HFFc6 (cell line): ENCODE measurements around the gene BSG. TPM values are rescaled to one million over a fixed set of nuclear protein-coding genes. Genes with fewer than 3 reads are reported as not detected.

Experiments used
- DNase-seq: peaks from one replicate; pipeline ENCODE4 v3.0.0-alpha.2; 2018
- H3K27ac Mint-ChIP-seq: 2 replicates; pipeline ENCODE4 v1.8.0; 2020; ENCODE audit warnings: mild to moderate bottlenecking, mixed read lengths
- H3K27me3 Mint-ChIP-seq: 2 replicates; pipeline ENCODE4 v1.8.0; 2021; ENCODE audit warnings: mild to moderate bottlenecking, moderate library complexity, mixed read lengths; ENCODE audit not compliant: insufficient read depth
- H3K36me3 Mint-ChIP-seq: 2 replicates; pipeline ENCODE4 v1.8.0; 2021; ENCODE audit warnings: low read depth, mixed read lengths
- H3K4me1 Mint-ChIP-seq: 2 replicates; pipeline ENCODE4 v1.8.0; 2020; ENCODE audit warnings: low read depth, mixed read lengths
- H3K4me3 Mint-ChIP-seq: 2 replicates; pipeline ENCODE4 v1.8.0; 2020; ENCODE audit warnings: mild to moderate bottlenecking, moderate library complexity, mixed read lengths
- H3K9me3 Mint-ChIP-seq: 2 replicates; pipeline ENCODE4 v1.8.0; 2020; ENCODE audit warnings: mild to moderate bottlenecking, mixed read lengths
- CTCF ChIP-seq: fragments of 200-600 bp; sonication (generic); IDR thresholded peaks from 2 replicates; pipeline ENCODE4 v1.5.0; 2021; ENCODE audit warnings: antibody characterized with exemption, mild to moderate bottlenecking
- total RNA-seq, 6 experiments: library from RNA; stranded (reverse); fragmentation: NEBNext Ultra II Directional; extraction: Animal tissue kit (Norgen Biotek cat#: 25700); gene quantifications; 2 replicates in 1 of 6; 3 replicates in 5 of 6; pipeline ENCODE4 v1.2.3, GENCODE V29; 2021

BSG gene
- total RNA-seq, 6 experiments from 2014 or later: 422 to 534 (median 465) TPM

- no peak overlapping the region for H3K27ac Mint-ChIP-seq
- DNase-seq: no peak
- TF ChIP-seq CTCF: no peak
- H3K4me3 Mint-ChIP-seq: no peak overlapping the region
- H3K36me3 Mint-ChIP-seq: peaks cover 13% of the 10 kb centered on the region
- H3K9me3 Mint-ChIP-seq: no peaks in the 10 kb centered on the region
- peaks cover 5% of the 10 kb centered on the region for H3K4me1 Mint-ChIP-seq
- H3K27me3 Mint-ChIP-seq: peaks cover 4% of the 10 kb centered on the region
Measured at GRCh38 chr19:616747-617526, 44.5 kb downstream of the BSG start.

- DNase-seq: no peak
- Mint-ChIP-seq H3K4me1 (no peaks in the 10 kb centered on the region), H3K36me3 (peaks cover 13% of the 10 kb centered on the region), H3K9me3 (no peaks in the 10 kb centered on the region), H3K27me3 (peaks cover 3% of the 10 kb centered on the region), H3K4me3 (no peak overlapping the region), H3K27ac (no peak overlapping the region)
- no peak for TF ChIP-seq CTCF
Measured at GRCh38 chr19:617551-618246, 45.3 kb downstream of the BSG start.

- H3K4me3 Mint-ChIP-seq: no peak overlapping the region
- DNase-seq: no peak
- H3K9me3 Mint-ChIP-seq: no peaks in the 10 kb centered on the region
- H3K4me1 Mint-ChIP-seq: no peaks in the 10 kb centered on the region
- no peak for TF ChIP-seq CTCF
- peaks cover 13% of the 10 kb centered on the region for H3K36me3 Mint-ChIP-seq
- H3K27me3 Mint-ChIP-seq: no peaks in the 10 kb centered on the region; the same call in 1 of the 2 replicates
- H3K27ac Mint-ChIP-seq: no peak overlapping the region
Measured at GRCh38 chr19:618247-618619, 45.8 kb downstream of the BSG start.

- no peak for DNase-seq
- TF ChIP-seq CTCF: no peak
- Mint-ChIP-seq H3K4me3 (no peak overlapping the region), H3K4me1 (peaks cover 4% of the 10 kb centered on the region), H3K27ac (no peak overlapping the region), H3K36me3 (peaks cover 13% of the 10 kb centered on the region), H3K9me3 (no peaks in the 10 kb centered on the region), H3K27me3 (no peaks in the 10 kb centered on the region; the same call in 1 of the 2 replicates)
Measured at GRCh38 chr19:618674-619285, 46.4 kb downstream of the BSG start.

- H3K9me3 Mint-ChIP-seq: no peaks in the 10 kb centered on the region
- H3K27ac Mint-ChIP-seq: no peak overlapping the region
- no peak overlapping the region for H3K4me3 Mint-ChIP-seq
- H3K27me3 Mint-ChIP-seq: no peaks in the 10 kb centered on the region; the same call in 1 of the 2 replicates
- H3K36me3 Mint-ChIP-seq: peaks cover 9% of the 10 kb centered on the region
- TF ChIP-seq CTCF: no peak
- peaks cover 10% of the 10 kb centered on the region for H3K4me1 Mint-ChIP-seq
- no peak for DNase-seq
Measured at GRCh38 chr19:619286-620002, 47.0 kb downstream of the BSG start.
